Jurkat, Clone E6-1 (cell line): ENCODE results near the gene ASTN2.

ENCODE experiments used
- DNase-seq: peaks from one replicate; pipeline ENCODE4 v3.0.0-alpha.2; 2011; ENCODE audit warnings: low read depth, low spot score
- H3K4me3 ChIP-seq: 2 replicates; pipeline ENCODE4 v1.5.1; 2011; ENCODE audit warnings: mild to moderate bottlenecking, low read length, control low read depth, moderate library complexity

ASTN2 gene

DNA sequence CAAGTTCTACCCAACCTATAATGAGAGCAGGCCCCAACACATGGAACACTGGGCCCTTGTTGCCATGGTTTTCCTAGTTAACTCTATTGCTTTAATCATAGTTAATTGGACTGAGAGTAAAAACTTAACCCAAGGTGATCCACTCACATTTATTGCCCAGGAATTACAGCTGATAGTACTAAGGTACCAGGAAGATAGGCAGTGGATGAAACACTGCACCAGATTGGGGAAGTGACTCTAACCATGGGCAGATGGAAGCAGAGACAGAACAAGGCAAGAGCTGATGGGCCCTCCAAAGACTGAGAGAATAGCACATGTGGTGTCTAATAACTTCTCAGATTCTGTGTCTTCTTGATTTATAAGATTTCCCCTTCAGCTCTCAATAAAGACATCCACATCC lies 873.5 kb downstream of the ASTN2 start:
- no peak for DNase-seq
- no peak overlapping the region for H3K4me3 ChIP-seq

DNA sequence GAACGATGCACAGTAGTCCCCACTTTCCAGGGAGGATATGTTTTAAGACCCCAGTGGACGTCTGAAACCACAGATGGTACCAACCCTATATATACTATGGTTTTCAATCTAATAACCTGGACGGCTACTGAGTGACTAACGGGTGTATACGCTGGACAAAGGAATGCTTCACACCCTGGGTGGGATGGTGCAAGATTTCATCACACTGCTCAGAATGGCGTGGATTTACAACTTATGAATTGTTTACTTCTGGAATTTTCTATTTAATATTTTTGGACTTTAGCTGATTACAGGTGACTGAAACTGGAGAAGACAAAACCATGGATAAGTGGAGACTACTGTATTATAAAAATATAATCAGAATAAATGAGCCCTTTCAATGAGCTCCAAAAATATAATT lies 875.3 kb downstream of the ASTN2 start:
- no peak for DNase-seq
- H3K4me3 ChIP-seq = no peak overlapping the region

DNA sequence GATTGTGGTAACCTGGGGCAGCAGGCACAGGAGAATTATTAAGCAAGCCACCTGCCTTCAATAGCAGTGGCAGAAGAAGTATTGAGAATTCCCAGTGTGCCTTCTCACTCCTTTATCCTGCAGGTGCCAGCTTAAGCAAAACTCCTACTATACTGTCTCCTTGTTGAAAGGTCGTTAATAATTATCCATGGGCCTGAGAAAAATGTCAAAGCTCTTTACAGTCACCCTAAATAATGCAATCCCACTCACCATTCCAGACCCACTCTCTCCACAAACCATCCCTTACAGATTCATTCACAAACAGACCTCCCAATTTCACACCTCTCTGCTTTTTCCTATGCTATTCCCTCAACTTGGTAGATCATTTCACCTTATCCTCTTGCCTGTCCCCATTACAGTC lies 889.2 kb downstream of the ASTN2 start:
- DNase-seq = no peak
- no peak overlapping the region for H3K4me3 ChIP-seq

DNA sequence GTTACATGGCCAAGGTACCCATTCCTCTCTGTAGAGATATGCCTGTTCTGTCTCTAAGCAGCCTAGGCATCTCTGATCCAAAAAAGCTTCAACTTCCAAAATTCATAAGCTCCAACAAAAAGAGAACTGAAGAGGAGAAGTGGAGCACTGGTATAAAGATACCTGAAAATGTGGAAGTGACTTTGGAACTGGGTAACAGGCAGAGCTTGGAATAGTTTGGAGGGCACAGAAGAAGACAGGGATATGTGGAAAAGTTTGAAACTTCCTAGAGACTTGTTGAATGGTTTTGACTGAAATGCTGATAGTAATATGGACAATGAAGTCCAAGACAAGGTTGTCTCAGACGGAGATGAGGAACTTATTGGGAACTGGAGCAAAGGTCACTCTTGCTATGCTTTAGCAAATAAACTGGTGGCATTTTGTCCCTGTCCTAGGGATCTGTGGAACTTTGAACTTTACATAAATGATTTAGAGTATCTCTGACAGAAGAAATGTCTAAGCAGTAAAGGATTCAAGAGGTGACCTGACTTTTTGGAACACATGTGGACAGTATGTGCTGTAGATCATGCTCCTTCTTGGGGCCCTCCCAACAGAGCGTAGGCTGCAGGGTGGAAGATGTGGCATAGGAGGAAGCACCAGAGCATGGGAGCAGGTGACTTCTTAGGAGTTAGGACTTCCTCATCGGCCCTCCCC lies 889.9 kb downstream of the ASTN2 start:
- no peak overlapping the region for H3K4me3 ChIP-seq
- no peak for DNase-seq

DNA sequence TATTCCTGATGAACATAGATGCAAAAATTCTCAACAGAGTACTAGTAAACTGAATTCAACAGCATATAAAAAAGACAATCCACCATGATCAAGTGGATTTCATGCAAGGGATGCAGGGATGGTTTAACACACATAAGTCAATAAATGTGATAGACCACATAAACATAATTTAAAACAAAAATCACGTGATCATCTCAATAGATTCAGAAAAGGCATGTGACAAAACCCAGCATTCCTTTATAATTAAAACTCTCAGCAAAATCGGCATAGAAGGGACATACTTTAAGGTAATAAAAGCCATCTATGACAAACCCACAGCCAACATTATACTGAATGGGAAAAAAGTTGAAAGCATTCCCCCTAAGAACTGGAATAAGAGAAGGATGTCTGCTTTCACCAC lies 894.6 kb downstream of the ASTN2 start:
- no peak overlapping the region for H3K4me3 ChIP-seq
- DNase-seq = no peak

DNA sequence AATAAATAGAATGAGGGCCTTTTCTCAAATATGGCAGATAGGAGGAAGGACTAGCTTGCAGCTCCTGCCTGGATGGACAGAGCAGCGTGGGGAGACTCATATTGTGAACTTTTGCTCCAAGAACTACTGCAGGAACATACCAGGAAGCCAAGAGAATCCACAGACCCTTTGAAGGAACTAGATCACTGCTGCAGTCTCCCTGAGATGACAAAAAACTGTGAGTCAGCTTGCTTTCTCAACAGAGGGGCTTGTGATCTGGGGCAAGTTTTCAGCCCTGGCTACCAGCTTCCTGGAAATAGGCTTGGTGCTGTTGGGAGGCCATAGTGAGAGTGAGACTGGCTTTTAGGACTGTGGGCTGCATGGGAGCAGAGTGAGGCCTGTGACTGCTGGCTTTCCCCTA lies 898.4 kb downstream of the ASTN2 start:
- H3K4me3 ChIP-seq = no peak overlapping the region
- no peak for DNase-seq

DNA sequence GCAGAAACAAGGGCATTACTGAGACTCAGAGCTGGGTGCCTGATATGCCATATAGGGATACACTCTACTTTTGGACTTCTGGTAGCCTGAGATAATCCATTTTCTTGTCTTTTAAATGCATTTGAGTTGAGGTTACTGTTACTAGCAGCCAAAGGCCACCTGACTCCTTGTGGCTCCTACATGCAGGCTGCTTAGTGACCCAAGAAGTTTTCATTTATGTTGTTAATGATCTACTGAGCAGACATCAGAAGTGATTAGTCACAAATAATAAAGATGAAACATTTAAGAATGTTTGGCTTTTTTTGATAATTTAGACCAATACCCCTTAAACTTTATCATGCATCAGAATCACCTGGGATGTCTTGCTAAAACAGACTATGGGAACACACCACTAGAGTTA lies 899.3 kb downstream of the ASTN2 start:
- DNase-seq = no peak
- no peak overlapping the region for H3K4me3 ChIP-seq

DNA sequence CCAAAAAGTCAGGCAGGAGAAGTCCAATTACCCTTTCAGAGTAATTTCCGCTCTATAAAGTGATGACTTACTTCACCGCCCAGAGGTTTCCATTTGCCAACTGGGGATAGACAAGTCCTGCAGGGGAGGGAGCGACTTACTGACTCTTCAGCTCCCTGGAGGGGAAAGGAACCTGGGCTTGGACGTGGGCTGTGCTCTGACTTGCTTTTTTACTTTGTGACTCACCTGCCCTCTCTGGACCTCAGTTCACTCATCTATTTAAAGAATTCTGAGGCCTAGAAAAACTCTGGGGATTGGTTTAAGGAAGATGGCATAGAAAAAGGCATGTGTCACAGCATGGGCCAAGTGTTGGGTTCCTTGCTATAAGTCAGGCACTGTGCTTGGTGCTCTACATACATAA lies 908.2 kb downstream of the ASTN2 start:
- no peak for DNase-seq
- no peak overlapping the region for H3K4me3 ChIP-seq

DNA sequence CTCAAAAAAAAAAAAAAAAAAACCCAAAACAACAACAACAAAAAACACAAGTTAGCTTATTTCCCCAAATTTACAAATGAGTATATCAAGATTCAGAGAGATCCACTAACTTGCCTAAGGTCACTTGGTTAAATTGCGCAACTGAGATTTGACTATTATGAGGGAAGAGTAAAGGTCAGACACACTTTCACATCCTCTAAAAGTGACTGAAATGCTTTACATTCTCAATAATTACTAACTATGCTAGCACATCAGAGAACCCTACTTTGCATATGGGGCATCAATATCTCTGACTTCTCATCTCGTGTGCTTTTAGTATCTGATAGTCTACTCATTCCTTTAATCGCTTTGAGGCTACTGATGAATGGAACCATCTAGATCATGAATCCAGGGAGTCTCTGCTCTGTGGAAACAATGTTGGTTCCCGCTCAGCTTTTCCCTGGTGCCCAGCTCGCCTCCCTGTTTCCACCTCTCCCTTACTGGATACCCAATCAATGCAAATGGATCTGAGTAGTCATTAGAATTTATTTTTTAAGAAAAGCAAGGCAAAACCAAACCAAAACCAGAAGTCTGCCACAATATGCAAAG lies 909.9 kb downstream of the ASTN2 start:
- no peak for DNase-seq
- no peak overlapping the region for H3K4me3 ChIP-seq

DNA sequence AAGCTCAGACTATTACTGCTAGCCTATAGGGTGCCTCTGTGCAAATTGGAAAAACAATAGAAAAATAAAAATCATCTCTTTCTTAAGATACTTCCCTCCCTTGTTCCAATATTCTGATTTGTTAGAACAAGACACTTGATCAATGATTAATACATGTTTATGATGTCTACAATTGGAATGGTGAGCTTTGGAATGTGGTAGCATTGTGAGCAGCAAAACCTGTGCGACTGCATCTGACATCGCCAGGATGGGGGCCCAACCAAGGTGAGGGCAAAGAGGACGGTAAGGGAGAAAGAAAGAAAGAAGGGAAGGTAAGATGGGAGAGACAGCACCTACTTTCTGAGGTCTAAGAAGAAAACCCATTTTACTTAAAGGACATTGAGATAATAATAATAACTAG lies 910.8 kb downstream of the ASTN2 start:
- no peak for DNase-seq
- H3K4me3 ChIP-seq = no peak overlapping the region

DNA sequence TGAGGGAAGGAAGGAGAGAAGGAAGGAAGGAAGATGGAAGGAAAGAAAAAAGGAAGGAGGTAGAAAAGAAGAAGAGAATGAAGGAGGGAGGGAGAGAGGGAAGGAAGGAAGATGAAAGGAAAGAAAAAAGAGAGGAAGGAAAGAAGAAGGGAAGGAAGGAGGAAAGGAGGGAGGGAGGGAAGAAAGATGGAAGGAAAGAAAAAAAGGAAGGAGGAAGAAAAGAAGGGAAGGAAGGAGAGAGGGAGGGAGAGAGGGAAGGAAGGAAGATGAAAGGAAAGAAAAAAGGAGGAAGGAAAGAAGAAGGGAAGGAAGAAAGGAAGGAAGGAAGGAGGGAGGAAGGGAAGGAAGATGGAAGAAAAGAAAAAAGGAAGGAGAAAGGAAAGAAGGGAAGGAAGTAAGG lies 912.1 kb downstream of the ASTN2 start:
- H3K4me3 ChIP-seq = no peak overlapping the region
- DNase-seq = no peak

DNA sequence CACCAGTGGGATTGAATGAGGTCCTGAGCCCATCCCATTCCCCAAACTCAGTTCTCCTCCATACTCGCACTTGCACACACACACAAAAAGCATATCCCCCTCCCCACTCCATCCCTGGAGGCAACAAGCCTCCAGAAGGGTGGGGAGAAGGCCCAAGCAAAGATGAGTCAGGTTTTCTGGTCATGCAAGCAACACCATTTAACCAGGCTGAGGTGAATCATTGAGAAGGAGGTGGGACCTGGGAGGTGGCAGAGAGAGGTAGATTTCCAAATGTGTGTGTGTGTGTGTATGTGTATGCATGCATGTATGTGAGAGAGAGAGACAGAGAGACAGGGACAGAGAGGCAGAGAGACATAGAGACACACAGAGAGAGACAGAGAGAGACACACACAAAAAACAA lies 913.0 kb downstream of the ASTN2 start:
- H3K4me3 ChIP-seq = no peak overlapping the region
- DNase-seq = no peak

DNA sequence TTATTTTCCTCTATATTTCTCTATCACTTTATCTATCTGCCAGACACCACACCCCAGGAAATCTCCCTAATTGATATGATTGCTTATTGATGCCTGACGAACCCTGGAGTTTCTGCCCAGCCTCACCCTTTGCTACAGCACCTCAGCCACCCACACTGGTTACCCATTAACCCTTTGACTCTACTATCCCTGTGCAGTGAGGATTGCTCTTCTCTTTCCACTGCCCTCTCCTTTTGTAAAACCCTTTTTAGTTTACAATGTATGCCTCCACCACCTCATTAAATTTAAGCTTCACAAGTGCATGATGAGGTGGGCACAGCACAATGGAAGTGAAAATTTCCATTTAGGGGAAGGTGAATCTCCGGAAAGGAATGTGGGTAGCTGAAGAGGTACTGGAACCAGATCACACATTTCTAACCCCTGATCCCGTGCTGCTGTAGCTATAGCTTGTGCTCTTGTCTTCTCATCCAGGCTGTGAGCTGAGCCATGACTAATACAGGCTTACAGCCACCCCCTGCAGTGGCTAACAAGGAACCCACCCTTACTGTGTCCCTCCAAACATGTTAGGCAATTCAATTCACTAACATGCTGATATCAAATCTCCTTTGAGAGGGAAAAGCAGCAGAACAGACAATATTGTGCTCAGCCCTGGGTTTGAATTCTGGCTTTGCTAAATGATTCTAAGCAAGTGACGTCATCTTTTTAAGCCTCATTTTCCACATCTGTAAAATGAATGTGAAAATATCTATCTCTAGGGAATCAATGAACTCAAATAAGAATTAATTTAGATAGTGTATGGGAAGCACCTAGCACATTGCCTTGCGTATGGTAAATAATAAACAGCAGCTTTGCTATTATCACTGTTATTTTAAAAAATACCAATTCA lies 914.6 kb downstream of the ASTN2 start:
- H3K4me3 ChIP-seq = no peak overlapping the region
- DNase-seq = no peak

DNA sequence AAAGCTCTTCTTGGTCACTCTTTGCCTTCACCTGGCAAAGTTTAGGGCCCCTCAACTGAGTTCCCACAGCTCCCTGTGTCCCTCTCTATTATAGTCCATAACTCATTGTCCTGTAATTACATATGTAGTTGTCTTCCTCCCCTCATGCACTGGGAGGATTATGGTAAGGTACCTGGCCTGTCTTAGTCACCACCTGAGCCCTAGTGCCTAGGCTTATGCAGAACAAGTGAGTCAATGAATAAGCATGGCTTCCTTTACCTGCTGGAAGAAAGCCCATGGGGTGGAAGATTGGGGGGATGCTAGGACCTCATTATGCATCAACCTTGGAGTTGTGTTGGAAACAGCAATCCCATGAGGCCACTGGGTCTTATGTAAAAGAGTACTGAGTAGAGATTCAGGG lies 915.4 kb downstream of the ASTN2 start:
- DNase-seq = no peak
- no peak overlapping the region for H3K4me3 ChIP-seq

DNA sequence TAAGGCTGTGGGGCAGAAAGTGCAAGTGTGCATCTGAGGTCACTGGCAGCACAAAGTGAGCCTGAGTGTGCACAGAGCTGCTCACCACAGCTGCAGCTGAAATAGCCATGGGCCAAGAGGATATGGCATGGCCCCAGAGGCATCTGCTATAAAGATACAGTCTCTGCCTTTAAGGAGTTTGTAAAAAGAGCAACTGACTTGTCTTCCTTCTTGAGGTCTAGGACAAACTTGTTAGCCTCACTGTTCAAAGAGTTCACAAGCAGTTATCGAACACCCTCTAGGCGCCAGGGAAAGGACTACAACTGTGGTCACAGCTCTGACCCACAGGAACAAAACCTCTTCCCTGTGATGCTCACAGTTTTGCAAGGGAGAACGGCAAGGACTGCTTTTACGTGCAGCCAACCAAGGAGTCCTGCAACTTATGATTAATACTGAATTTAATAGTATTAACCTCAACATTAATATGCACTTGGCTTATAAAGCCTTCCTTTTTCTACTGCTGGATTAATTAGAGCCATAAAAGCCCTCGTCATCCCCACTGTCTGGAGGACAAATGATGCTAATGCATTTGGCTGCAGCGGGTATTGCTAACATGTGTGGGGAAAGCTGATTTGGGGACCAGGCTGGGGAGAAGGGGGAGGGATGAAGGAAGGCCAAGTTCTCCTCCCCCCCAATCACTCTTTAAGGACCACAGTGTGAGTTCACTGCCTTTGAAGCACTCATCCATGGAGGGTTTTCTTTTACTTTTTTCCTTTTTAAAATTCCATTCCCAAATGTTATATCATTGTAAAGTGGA lies 917.6 kb downstream of the ASTN2 start:
- H3K4me3 ChIP-seq = no peak overlapping the region
- DNase-seq = no peak

DNA sequence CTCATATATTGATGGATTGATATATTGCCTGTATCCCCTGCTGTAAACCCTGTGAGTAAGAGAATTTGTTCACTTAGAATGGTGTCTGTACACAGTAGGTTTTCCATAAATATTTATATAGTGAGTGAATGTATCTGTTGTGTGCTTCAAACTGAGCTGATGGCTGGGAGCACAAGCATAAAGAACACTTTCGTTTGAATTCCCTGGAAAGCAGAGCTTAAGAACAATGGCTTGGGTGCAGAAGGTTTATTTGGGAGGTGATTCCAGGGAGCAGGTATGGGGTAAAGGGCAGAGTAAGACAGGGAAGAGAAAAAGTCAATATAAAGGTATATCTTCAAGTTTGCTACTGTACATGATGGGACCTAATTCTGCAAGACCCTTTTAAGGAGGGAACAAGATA lies 918.7 kb downstream of the ASTN2 start:
- no peak for DNase-seq
- no peak overlapping the region for H3K4me3 ChIP-seq

DNA sequence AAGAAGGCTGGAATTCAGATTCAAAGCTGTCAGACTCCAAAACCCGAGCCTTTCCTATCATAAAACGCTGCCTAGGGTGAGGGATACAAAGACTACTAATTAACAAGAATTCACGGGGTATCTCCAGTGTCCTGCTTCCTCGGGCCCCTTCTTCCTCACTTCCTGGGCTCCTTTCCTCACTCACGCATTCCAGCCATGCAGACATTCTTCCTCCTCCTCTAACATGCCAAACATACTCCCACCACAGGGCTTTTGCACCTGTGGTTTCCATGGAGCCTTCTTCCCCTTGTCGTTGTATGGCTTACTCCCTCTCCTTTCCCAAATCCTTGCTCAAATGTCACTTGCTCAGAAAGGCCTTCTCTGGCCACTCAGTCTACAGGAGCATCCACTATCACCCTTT lies 919.1 kb downstream of the ASTN2 start:
- H3K4me3 ChIP-seq = no peak overlapping the region
- no peak for DNase-seq

DNA sequence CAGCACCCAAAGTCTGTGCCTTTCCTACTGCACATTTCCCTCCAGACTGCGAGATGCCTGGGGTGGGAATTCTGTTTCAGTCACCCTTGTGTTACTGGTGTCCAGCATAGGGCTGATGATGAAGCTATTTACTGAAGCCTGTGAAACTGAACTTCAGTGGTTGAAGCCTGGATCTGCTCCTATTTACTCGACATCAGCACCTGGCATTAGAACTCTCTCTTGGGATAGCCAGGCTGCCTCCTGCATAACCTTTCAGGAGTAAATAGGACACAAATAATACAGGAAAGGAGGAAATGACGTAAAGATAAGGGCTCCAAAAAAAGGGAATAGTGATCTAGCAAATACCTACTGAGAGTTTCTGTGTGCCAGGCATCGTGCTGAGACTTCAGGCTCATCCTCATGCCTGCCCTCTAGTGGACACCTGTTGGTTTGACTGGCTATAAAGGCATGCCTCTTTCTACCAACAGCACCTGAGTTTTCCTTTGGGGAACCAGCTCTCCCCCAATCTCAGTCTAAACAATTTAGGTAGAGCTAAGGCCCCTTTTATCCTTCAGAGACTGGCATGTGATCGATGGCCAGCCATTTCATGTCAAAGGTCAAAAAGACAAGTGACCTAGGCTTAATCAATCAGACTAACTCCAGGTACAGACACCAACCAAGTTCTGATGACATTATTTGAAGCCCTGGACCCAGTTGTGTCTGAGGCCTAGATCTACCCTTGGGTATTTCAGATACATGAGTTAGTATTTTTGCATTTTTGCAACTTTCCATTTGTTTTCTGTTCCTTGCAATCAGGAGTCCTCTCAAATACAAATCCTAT lies 919.8 kb downstream of the ASTN2 start:
- peak; percentile 18 for DNase-seq
- H3K4me3 ChIP-seq = no peak overlapping the region
